H9 (cell line): ENCODE data around the gene OR13J1. TPM values are rescaled to one million over a fixed set of nuclear protein-coding genes. Genes with fewer than 3 reads are reported as not detected.

ENCODE experiments used
- DNase-seq: peaks from one replicate; pipeline ENCODE4 v3.0.0-alpha.2; 2017
- H2AFZ ChIP-seq: one replicate; pipeline ENCODE4 v1.6.1; 2013; ENCODE audit warnings: mild to moderate bottlenecking, low read length, control low read depth, moderate library complexity
- H2AK5ac ChIP-seq: 2 replicates; pipeline ENCODE4 v1.6.1; 2013; ENCODE audit warnings: low read length, control low read depth, mixed read lengths; ENCODE audit not compliant: insufficient read length
- H2BK120ac ChIP-seq: one replicate; pipeline ENCODE4 v1.6.1; 2013; ENCODE audit warnings: low read depth, mild to moderate bottlenecking, low read length, control low read depth, inconsistent platforms; ENCODE audit not compliant: poor library complexity, severe bottlenecking
- H2BK12ac ChIP-seq: 2 replicates; pipeline ENCODE4 v1.6.1; 2013; ENCODE audit warnings: low read length, control low read depth, mixed read lengths, low read depth; ENCODE audit not compliant: insufficient read length
- H2BK15ac ChIP-seq: 2 replicates; pipeline ENCODE4 v1.6.1; 2013; ENCODE audit warnings: low read depth, low read length, control low read depth
- H2BK20ac ChIP-seq: one replicate; pipeline ENCODE4 v1.6.1; 2013; ENCODE audit warnings: low read depth, mild to moderate bottlenecking, low read length, control low read depth, inconsistent platforms; ENCODE audit not compliant: poor library complexity, severe bottlenecking
- H2BK5ac ChIP-seq: 2 replicates; pipeline ENCODE4 v1.6.1; 2013; ENCODE audit warnings: low read length, control low read depth, mixed read lengths; ENCODE audit not compliant: insufficient read length
- H3K14ac ChIP-seq: 2 replicates; pipeline ENCODE4 v1.6.1; 2013; ENCODE audit warnings: low read length, control low read depth; ENCODE audit not compliant: insufficient read depth
- H3K18ac ChIP-seq: 2 replicates; pipeline ENCODE4 v1.6.1; 2013; ENCODE audit warnings: low read depth, mild to moderate bottlenecking, mixed read lengths, low read length, control low read depth; ENCODE audit not compliant: insufficient read length
- H3K23ac ChIP-seq: 2 replicates; pipeline ENCODE4 v1.6.1; 2013; ENCODE audit warnings: low read length, control low read depth, mixed read lengths, low read depth; ENCODE audit not compliant: insufficient read length
- H3K23me2 ChIP-seq: 2 replicates; pipeline ENCODE4 v1.6.1; 2013; ENCODE audit warnings: low read depth, mild to moderate bottlenecking, mixed read lengths, low read length, control low read depth; ENCODE audit not compliant: insufficient read length, poor library complexity, severe bottlenecking
- H3K27ac ChIP-seq: 2 replicates; pipeline ENCODE4 v1.5.1; 2013; ENCODE audit warnings: low read length, control low read depth, mixed read lengths, low read depth; ENCODE audit not compliant: insufficient read length
- H3K27me3 ChIP-seq: 2 replicates; pipeline ENCODE4 v1.6.1; 2013; ENCODE audit warnings: low read length, control low read depth, inconsistent platforms; ENCODE audit not compliant: insufficient read depth
- H3K4ac ChIP-seq: 2 replicates; pipeline ENCODE4 v1.6.1; 2013; ENCODE audit warnings: low read depth, mild to moderate bottlenecking, control low read depth, inconsistent platforms, low read length, moderate library complexity
- H3K4me1 ChIP-seq: 2 replicates; pipeline ENCODE4 v1.6.1; 2013; ENCODE audit warnings: low read length, control low read depth, inconsistent platforms; ENCODE audit not compliant: insufficient read depth
- H3K4me2 ChIP-seq: 2 replicates; pipeline ENCODE4 v1.6.1; 2013; ENCODE audit warnings: low read length, control low read depth, mixed read lengths; ENCODE audit not compliant: insufficient read length, insufficient read depth
- H3K56ac ChIP-seq: 2 replicates; pipeline ENCODE4 v1.6.1; 2013; ENCODE audit warnings: low read depth, mild to moderate bottlenecking, mixed read lengths, low read length, control low read depth; ENCODE audit not compliant: insufficient read length
- H3K79me1 ChIP-seq: 2 replicates; pipeline ENCODE4 v1.6.1; 2013; ENCODE audit warnings: low read depth, mild to moderate bottlenecking, moderate library complexity, low read length, control low read depth, inconsistent platforms; ENCODE audit not compliant: insufficient read depth, poor library complexity, severe bottlenecking
- H3K79me2 ChIP-seq: 2 replicates; pipeline ENCODE4 v1.6.1; 2013; ENCODE audit warnings: low read length, control low read depth, inconsistent platforms; ENCODE audit not compliant: insufficient read depth
- H3K9ac ChIP-seq: 2 replicates; pipeline ENCODE4 v1.6.1; 2013; ENCODE audit warnings: low read length, control low read depth, mixed read lengths; ENCODE audit not compliant: insufficient read length; ENCODE audit errors: extremely low read depth
- H3K9me3 ChIP-seq: one replicate; pipeline ENCODE4 v1.6.1; 2013; ENCODE audit warnings: low read depth, low read length, inconsistent platforms; ENCODE audit not compliant: control insufficient read depth
- H3T11ph ChIP-seq: one replicate; pipeline ENCODE4 v1.6.1; 2013; ENCODE audit warnings: mild to moderate bottlenecking, low read length, control low read depth, inconsistent platforms
- H4K20me1 ChIP-seq: one replicate; pipeline ENCODE4 v1.6.1; 2013; ENCODE audit not compliant: control insufficient read depth, insufficient read length, insufficient read depth
- H4K5ac ChIP-seq: 2 replicates; pipeline ENCODE4 v1.6.1; 2013; ENCODE audit warnings: low read depth, mild to moderate bottlenecking, mixed read lengths, low read length, control low read depth; ENCODE audit not compliant: insufficient read length
- H4K8ac ChIP-seq: replicated peaks from 2 replicates; pipeline ENCODE4 v1.6.1; 2013; ENCODE audit warnings: low read length, control low read depth, mixed read lengths, low read depth; ENCODE audit not compliant: insufficient read length
- H4K91ac ChIP-seq: 2 replicates; pipeline ENCODE4 v1.6.1; 2013; ENCODE audit warnings: low read depth, mild to moderate bottlenecking, moderate library complexity, mixed read lengths, low read length, control low read depth; ENCODE audit not compliant: insufficient read length
- H3K27ac Mint-ChIP-seq, 3 experiments: 2 replicates in 2 of 3; 3 replicates in 1 of 3; pipeline ENCODE4 v1.8.0; 2020 to 2021; ENCODE audit warnings: mixed read lengths in 3 of 3, mild to moderate bottlenecking in 1 of 3, moderate library complexity in 1 of 3
- H3K27me3 Mint-ChIP-seq: 2 replicates; pipeline ENCODE4 v1.8.0; 2021; ENCODE audit warnings: low read depth, mild to moderate bottlenecking, moderate library complexity, mixed read lengths
- H3K36me3 Mint-ChIP-seq, 3 experiments: 2 replicates in 2 of 3; 3 replicates in 1 of 3; pipeline ENCODE4 v1.8.0; 2020 to 2021; ENCODE audit warnings: low read depth in 3 of 3, mixed read lengths in 3 of 3; ENCODE audit not compliant: insufficient read depth in 1 of 3
- H3K4me1 Mint-ChIP-seq, 2 experiments: 2 replicates each; pipeline ENCODE4 v1.8.0; 2020; ENCODE audit warnings: mixed read lengths in 2 of 2
- H3K4me3 Mint-ChIP-seq, 2 experiments: 2 replicates in 1 of 2; 3 replicates in 1 of 2; pipeline ENCODE4 v1.8.0; 2020 to 2021; ENCODE audit warnings: mild to moderate bottlenecking in 2 of 2, mixed read lengths in 2 of 2, moderate library complexity in 1 of 2
- H3K9me3 Mint-ChIP-seq, 2 experiments: 2 replicates in 1 of 2; 3 replicates in 1 of 2; pipeline ENCODE4 v1.8.0; 2020; ENCODE audit warnings: mild to moderate bottlenecking in 2 of 2, mixed read lengths in 2 of 2, moderate library complexity in 1 of 2
- CTCF ChIP-seq: fragments of 200-600 bp; sonication (generic); conservative IDR thresholded peaks from 3 replicates; pipeline ENCODE4 v1.8.0; 2021; ENCODE audit warnings: antibody characterized with exemption, mild to moderate bottlenecking
- WGBS: extraction: QIAGEN DNeasy Blood & Tissue Kit; methylation state at CpG from one replicate; pipeline ENCODE4 v1.1.7; 2013; ENCODE audit warnings: missing lambda C conversion rate, low lambda C conversion rate, mixed read lengths; ENCODE audit not compliant: insufficient read length; ENCODE audit errors: extremely low coverage; 5-methylcytosine and 5-hydroxymethylcytosine counted together
- total RNA-seq: library from RNA; stranded (reverse); gene quantifications from 2 replicates; pipeline ENCODE4 v1.2.1, GENCODE V29; 2021

Gene OR13J1
- total RNA-seq, 1 experiment from 2014 or later, result not detected

- peak overlapping the region; percentile 10 for H3T11ph ChIP-seq
- H2BK120ac ChIP-seq, result no peak overlapping the region
- no peak overlapping the region for H3K9ac ChIP-seq
- Mint-ChIP-seq H3K9me3 (no peaks in the 10 kb centered on the region), H3K27me3 (peaks cover 4% of the 10 kb centered on the region), H3K4me3 (no peak overlapping the region; a peak in 1 of 5 replicates), H3K36me3 (no peaks in the 10 kb centered on the region), H3K4me1 (peaks cover 41 to 45% of the 10 kb centered on the region in 2 experiments), H3K27ac (peak overlapping the region; percentile 34 to 95 (median 91); a peak in 4 of 7 replicates)
- H2AFZ ChIP-seq, result no peak overlapping the region
- no peak overlapping the region for H3K56ac ChIP-seq
- peak overlapping the region; percentile 68 for H3K14ac ChIP-seq
- no peak overlapping the region for H2AK5ac ChIP-seq
- H3K4ac ChIP-seq, result no peak overlapping the region
- no peak overlapping the region for H4K8ac ChIP-seq
- no CpG with 5 or more reads among the region's 14 CpGs for WGBS
- peak overlapping the region; percentile 14 for H3K4me2 ChIP-seq
- H3K23me2 ChIP-seq, result no peaks in the 10 kb centered on the region
- peak overlapping the region; percentile 21 for H4K91ac ChIP-seq
- no peak overlapping the region for H3K23ac ChIP-seq
- TF ChIP-seq CTCF, result no peak
- no peak overlapping the region for H2BK5ac ChIP-seq
- no peak for DNase-seq
- no peak overlapping the region for H4K5ac ChIP-seq
- H3K4me1 ChIP-seq, result peaks cover 9% of the 10 kb centered on the region; the same call in 1 of the 2 replicates
- no peak overlapping the region for H2BK12ac ChIP-seq
- H4K20me1 ChIP-seq, result no peaks in the 10 kb centered on the region
- no peak overlapping the region for H2BK15ac ChIP-seq
- no peak overlapping the region for H2BK20ac ChIP-seq
- H3K9me3 ChIP-seq, result no peaks in the 10 kb centered on the region
- peak overlapping the region; percentile 17 for H3K27ac ChIP-seq
- H3K27me3 ChIP-seq, result no peaks in the 10 kb centered on the region
- peak overlapping the region; percentile 45 for H3K18ac ChIP-seq
- H3K79me1 ChIP-seq, result no peaks in the 10 kb centered on the region
- no peaks in the 10 kb centered on the region for H3K79me2 ChIP-seq
Measured at GRCh38 chr9:35906923-35907699, 36.9 kb upstream of the OR13J1 start.
